ENCODE results near the gene PDIK1L. TPM values are rescaled to one million over a fixed set of nuclear protein-coding genes. Genes with fewer than 3 reads are reported as not detected.

The PDIK1L gene
- total and polyA plus RNA-seq, 2 donors (not counting 3 experiments of a cell fraction or from before 2014, with no cell fraction given): 1.6 to 5.6 TPM

DNA sequence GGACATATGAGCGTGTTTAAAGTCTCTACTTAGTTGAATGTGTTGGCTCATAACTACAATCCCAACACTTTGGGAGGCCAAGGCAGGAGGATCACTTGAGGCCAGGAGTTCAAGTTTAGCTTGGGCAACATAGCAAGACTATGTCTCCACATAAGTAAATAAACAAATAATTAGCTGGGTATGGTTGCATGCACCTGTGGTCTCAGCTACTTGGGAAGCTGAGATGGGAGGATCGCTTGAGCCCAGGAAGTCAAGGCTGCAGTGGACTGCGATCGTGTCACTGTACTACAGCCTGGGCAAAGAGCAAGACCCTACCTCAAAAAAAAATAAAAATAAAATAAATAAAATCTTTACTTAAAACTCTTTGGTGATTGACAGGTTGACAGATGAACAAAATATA lies 13.0 kb upstream of the PDIK1L start:
- dilution Hi-C loops (cut with MboI; ENCODE audit: extremely low pct_ligation_motif_present, low sequenced_read_pairs): no loop called here

GRCh38 chr1:26099780-26100179 lies 11.8 kb upstream of the PDIK1L start:
- H3K79me2 ChIP-seq (ENCODE audit: control insufficient read depth, insufficient read depth, low read length): no peaks in the 10 kb centered on the region
- H3K4me3 ChIP-seq (replicated peaks in 1 of 3; ENCODE audit: insufficient read depth in 1 of 3, low read depth in 1 of 3, low read length in 3 of 3): no peak overlapping the region
- H4K20me1 ChIP-seq (replicated peaks; ENCODE audit: control insufficient read depth, extremely low read depth, insufficient read depth, low read length): no peaks in the 10 kb centered on the region
- dilution Hi-C loops (cut with MboI; ENCODE audit: extremely low pct_ligation_motif_present, low sequenced_read_pairs) (no loop called here), intact Hi-C loops (cut with micrococcal nuclease) (loop anchor here (10.0 kb wide), 1 partner anchor 295 kb away; no protein-coding TSS in a partner anchor)
- BruUV-seq (replicated peaks): no TSS peak
- CTCF ChIA-PET: interaction anchor here (0.8 to 1.8 kb wide), 6 partner anchors 27 to 318 kb away, joined by 3 to 4 read pairs (median 3); no protein-coding TSS in a partner anchor
- H3K4me2 ChIP-seq (ENCODE audit: insufficient read depth, low read length): no peak overlapping the region
- H3K27ac ChIP-seq (ENCODE audit: insufficient read depth, low read depth, low read length): no peak overlapping the region
- TF ChIP-seq EZH2 (IDR thresholded peaks at IDR 0.05; ENCODE audit: borderline replicate concordance, low read depth, low read length, severe bottlenecking) (no peak), FOS (IDR thresholded peaks at IDR 0.05; ENCODE audit: borderline replicate concordance, insufficient read depth, low read length) (no peak), MAX (IDR thresholded peaks at IDR 0.05; ENCODE audit: insufficient read depth, insufficient read length) (no peak), JUN (IDR thresholded peaks at IDR 0.05; ENCODE audit: borderline replicate concordance, insufficient read depth, insufficient read length, low read depth) (no peak), GATA2 (IDR thresholded peaks at IDR 0.05; ENCODE audit: insufficient read depth, insufficient read length, low read depth, low read length) (no peak), POLR2A (IDR thresholded peaks at IDR 0.05; ENCODE audit: low read depth, low read length) (no peak), CTCF (IDR thresholded peaks at IDR 0.05; ENCODE audit: extremely low read depth in 1 of 2, insufficient read depth in 1 of 2, low read depth in 1 of 2, low read length in 2 of 2) (no peak), POLR2AphosphoS5 (IDR thresholded peaks at IDR 0.05; ENCODE audit: insufficient read depth, low read depth, low read length) (no peak), MYC (IDR thresholded peaks at IDR 0.05; ENCODE audit: low read depth, low read length) (no peak)
- no peaks in the 10 kb centered on the region for H3K9me3 ChIP-seq (replicated peaks; ENCODE audit: control insufficient read depth, insufficient read depth, low read length)
- no peak for DNase-seq (ENCODE audit: low read depth, low spot score)
- no peaks in the 10 kb centered on the region for H3K36me3 ChIP-seq (ENCODE audit: control insufficient read depth in 2 of 2, extremely low read depth in 1 of 2, insufficient read depth in 2 of 2, low read length in 2 of 2)
- peaks cover 31% of the 10 kb centered on the region for H3K4me1 ChIP-seq (ENCODE audit: control insufficient read depth, extremely low read depth, insufficient read depth, low read length)
- H3K9ac ChIP-seq (replicated peaks; ENCODE audit: extremely low read depth, insufficient read depth, low read length): no peak overlapping the region
- no peak for FAIRE-seq
- POLR2A ChIA-PET: no interaction called here
- H2AFZ ChIP-seq (ENCODE audit: low read depth, low read length): no peak overlapping the region
- H3K27me3 ChIP-seq (ENCODE audit: control insufficient read depth in 2 of 2, insufficient read depth in 2 of 2, low read length in 2 of 2): no peaks in the 10 kb centered on the region
- no peaks in the 10 kb centered on the region for H3K9me1 ChIP-seq (replicated peaks; ENCODE audit: control insufficient read depth, extremely low read depth, insufficient read depth, low read length)

More for the DNA sequence above, 13.0 kb upstream of the PDIK1L start:
- Histone ChIP-seq H3K9ac (replicated peaks; ENCODE audit: extremely low read depth, insufficient read depth, low read length) (no peak overlapping the region), H2AFZ (ENCODE audit: low read depth, low read length) (no peak overlapping the region), H3K4me2 (ENCODE audit: insufficient read depth, low read length) (no peak overlapping the region), H4K20me1 (replicated peaks; ENCODE audit: control insufficient read depth, extremely low read depth, insufficient read depth, low read length) (no peaks in the 10 kb centered on the region), H3K4me3 (replicated peaks in 1 of 3; ENCODE audit: insufficient read depth in 1 of 3, low read depth in 1 of 3, low read length in 3 of 3) (no peak overlapping the region), H3K9me1 (replicated peaks; ENCODE audit: control insufficient read depth, extremely low read depth, insufficient read depth, low read length) (no peaks in the 10 kb centered on the region), H3K4me1 (ENCODE audit: control insufficient read depth, extremely low read depth, insufficient read depth, low read length) (peaks cover 27% of the 10 kb centered on the region), H3K9me3 (replicated peaks; ENCODE audit: control insufficient read depth, insufficient read depth, low read length) (no peaks in the 10 kb centered on the region), H3K27me3 (ENCODE audit: control insufficient read depth in 2 of 2, insufficient read depth in 2 of 2, low read length in 2 of 2) (no peaks in the 10 kb centered on the region), H3K27ac (ENCODE audit: insufficient read depth, low read depth, low read length) (no peak overlapping the region), H3K36me3 (ENCODE audit: control insufficient read depth in 2 of 2, extremely low read depth in 1 of 2, insufficient read depth in 2 of 2, low read length in 2 of 2) (no peaks in the 10 kb centered on the region), H3K79me2 (ENCODE audit: control insufficient read depth, insufficient read depth, low read length) (no peaks in the 10 kb centered on the region)
- FAIRE-seq: no peak
- no TSS peak for BruUV-seq (replicated peaks)
- no peak for DNase-seq (ENCODE audit: low read depth, low spot score)
- CTCF ChIA-PET: interaction anchor here (1.2 to 1.8 kb wide), 2 partner anchors 46 to 319 kb away, joined by 4 read pairs; no protein-coding TSS in a partner anchor
- intact Hi-C loops (cut with micrococcal nuclease): no loop called here
- TF ChIP-seq MAX (IDR thresholded peaks at IDR 0.05; ENCODE audit: insufficient read depth, insufficient read length): no peak
- TF ChIP-seq GATA2 (IDR thresholded peaks at IDR 0.05; ENCODE audit: insufficient read depth, insufficient read length, low read depth, low read length): no peak
- no peak for TF ChIP-seq EZH2 (IDR thresholded peaks at IDR 0.05; ENCODE audit: borderline replicate concordance, low read depth, low read length, severe bottlenecking)
- POLR2A ChIA-PET: no interaction called here
